ENCODE data around the gene XPO6.

XPO6 gene

DNA sequence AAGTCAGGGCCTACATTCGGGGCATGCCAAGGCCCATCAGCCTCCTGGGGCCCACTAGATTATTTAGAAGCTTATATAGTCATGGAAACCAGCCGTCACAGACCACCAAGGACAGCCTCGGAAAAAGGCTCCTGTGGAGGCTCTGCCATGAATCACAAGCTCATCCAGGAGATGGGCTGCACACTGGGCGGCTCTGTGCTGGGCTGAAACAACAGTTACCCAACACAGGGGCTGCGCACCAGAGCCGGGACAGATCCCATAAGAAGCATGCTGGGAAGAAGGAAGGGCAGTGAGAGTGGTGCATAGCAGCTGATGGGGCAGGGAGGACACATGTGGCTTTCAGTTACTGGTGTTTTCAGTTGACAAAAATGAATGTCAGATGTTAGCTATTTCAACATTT is 80.6 kb downstream of the XPO6 start:
- H3K27me3 ChIP-seq = no peaks in the 10 kb centered on the region
- no peak for TF ChIP-seq CTCF (IDR thresholded peaks at IDR 0.05; ENCODE audit: low read depth, low read length)
- H3K36me3 ChIP-seq = peaks cover 98% of the 10 kb centered on the region
- H3K4me3 ChIP-seq (ENCODE audit: low read depth, low read length) = no peak overlapping the region
- H3K4me1 ChIP-seq = no peaks in the 10 kb centered on the region
- H3K9me3 ChIP-seq = no peaks in the 10 kb centered on the region
- DNase-seq = no peak

DNA sequence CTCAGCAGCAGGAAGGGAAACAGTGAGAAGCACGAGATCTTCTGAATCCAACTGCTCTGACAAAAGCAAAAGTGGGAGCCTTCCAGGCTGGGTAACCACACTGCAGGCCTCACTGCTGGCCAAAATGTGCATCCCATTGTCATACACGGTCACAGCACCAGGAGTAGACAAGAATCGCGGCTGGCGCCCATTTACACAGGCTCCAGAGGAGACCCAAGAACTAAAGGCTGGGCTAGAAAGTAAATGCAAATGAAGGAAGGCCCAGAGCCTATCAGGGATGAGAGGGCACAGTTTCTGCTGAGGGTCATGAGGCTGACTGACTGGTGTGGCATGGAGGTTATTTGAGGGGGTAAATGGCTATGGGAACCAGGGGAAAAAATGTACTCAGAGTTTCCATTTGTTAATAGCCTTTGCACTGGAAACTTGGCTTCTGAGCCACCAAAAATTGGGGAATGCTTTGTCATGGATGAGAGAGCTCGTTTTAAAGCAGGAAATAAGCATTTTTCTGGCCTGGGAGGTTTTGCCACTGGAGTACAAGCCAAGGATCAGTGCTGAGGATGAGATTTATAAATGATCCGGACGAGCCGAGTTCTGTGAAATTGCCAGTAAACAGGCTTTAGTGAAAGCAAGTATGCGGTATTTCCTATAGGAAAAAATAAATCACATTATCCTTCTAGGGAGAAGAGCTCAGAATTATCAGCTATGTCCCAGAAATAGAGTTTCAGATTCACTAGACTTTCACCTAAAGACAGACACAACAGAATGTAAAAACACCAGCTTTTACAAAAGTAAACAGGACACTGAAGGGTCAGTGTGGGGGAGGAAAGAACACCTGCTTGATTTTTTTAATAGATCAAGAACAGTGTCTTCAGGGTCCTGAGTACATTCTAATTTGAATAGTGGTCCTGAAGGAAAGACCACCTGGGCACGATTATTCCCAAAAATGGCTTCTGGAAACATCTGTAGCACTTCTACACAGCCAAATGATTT is 81.4 kb downstream of the XPO6 start:
- peaks cover 98% of the 10 kb centered on the region for H3K36me3 ChIP-seq
- H3K4me1 ChIP-seq = no peaks in the 10 kb centered on the region
- H3K9me3 ChIP-seq = no peaks in the 10 kb centered on the region
- no peak overlapping the region for H3K4me3 ChIP-seq (ENCODE audit: low read depth, low read length)
- no peaks in the 10 kb centered on the region for H3K27me3 ChIP-seq
- no peak for DNase-seq
- TF ChIP-seq CTCF (IDR thresholded peaks at IDR 0.05; ENCODE audit: low read depth, low read length) = no peak

DNA sequence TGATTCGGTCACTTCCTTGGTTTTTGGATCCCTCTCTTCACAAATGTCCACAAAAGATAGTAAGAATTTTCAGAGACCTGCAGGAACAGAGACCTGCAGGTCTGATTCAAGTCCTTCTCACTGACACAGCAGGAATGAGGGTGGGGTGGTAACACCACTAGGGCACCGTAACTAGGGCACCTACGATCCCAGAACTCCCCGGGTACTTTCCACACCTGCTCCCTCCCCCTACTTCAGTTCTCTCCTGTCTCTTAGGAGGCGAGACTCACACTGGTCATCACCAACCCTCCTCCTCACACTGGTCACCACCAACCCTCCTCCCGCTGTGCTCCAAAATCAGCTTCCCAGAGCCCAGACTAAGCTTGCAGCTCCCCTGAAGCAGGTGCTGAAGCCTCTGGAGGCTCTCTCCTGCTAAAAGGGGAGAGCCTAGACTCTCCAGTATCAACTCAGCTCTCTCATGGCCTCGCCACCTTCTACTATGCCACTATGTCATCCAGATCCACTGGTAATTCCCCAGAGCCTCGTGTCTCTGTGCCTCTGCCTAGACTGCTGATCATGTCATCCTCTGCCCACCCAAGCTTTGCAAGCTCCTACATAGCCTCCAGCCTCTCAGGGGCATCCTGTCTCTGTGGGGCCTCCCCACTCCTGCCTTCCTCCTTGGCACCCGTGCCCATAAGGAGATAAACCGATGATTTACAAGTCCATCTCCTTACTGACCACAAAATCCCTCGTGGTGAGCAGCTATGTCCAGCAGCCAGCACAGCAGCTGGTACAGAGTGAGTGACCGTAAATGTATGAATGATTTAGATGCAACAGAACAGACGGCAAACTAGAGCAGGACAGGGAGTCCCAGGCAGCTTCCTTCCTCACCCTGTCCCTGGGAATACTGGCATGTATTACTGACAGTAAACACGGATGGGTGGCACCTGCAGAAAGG is 84.8 kb downstream of the XPO6 start:
- H3K4me3 ChIP-seq (ENCODE audit: low read depth, low read length) = no peak overlapping the region
- no peaks in the 10 kb centered on the region for H3K27me3 ChIP-seq
- H3K9me3 ChIP-seq = no peaks in the 10 kb centered on the region
- peaks cover 93% of the 10 kb centered on the region for H3K36me3 ChIP-seq
- no peak for TF ChIP-seq CTCF (IDR thresholded peaks at IDR 0.05; ENCODE audit: low read depth, low read length)
- H3K4me1 ChIP-seq = no peaks in the 10 kb centered on the region
- DNase-seq = no peak

DNA sequence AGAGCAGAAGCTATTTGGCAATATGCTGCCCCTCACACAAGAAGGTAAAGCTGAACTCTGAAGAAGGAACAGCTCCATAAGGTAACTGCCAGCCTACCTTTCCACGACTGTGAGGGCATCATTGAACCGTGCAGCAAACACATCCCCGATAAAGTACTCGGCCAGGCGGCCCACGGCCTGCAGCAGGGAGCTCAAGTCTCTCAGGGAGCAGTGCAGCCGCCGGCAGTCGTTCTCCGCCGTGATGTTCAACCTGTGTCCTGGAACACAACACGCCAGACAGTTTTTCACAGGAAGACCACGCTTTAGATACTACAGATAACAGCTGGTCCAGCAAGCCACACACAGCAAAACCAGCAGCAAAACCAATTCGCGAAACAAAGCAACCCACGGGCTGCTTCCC is 86.2 kb downstream of the XPO6 start:
- no peak for TF ChIP-seq CTCF (IDR thresholded peaks at IDR 0.05; ENCODE audit: low read depth, low read length)
- no peak overlapping the region for H3K4me3 ChIP-seq (ENCODE audit: low read depth, low read length)
- DNase-seq = no peak
- no peaks in the 10 kb centered on the region for H3K4me1 ChIP-seq
- H3K9me3 ChIP-seq = no peaks in the 10 kb centered on the region
- peaks cover 93% of the 10 kb centered on the region for H3K36me3 ChIP-seq
- no peaks in the 10 kb centered on the region for H3K27me3 ChIP-seq

- Histone ChIP-seq H3K4me1 (no peaks in the 10 kb centered on the region), H3K4me3 (ENCODE audit: low read depth, low read length) (no peak overlapping the region), H3K9me3 (no peaks in the 10 kb centered on the region), H3K36me3 (peaks cover 89% of the 10 kb centered on the region), H3K27me3 (no peaks in the 10 kb centered on the region)
- no peak for DNase-seq
- no peak for TF ChIP-seq CTCF (IDR thresholded peaks at IDR 0.05; ENCODE audit: low read depth, low read length)
Measured at GRCh38 chr16:28121527-28121926, 90.2 kb downstream of the XPO6 start.
